Thyroid gland (tissue), 4 donors: Measurements from ENCODE around the gene PTPRN2. TPM values are rescaled to one million over a fixed set of nuclear protein-coding genes. Genes with fewer than 3 reads are reported as not detected.

Source experiments
- DNase-seq, 2 donors: peaks; one replicate each; pipeline ENCODE4 v3.0.0-alpha.2; 2019
- H3K27ac ChIP-seq, 3 donors: fragments of 200-600 bp; sonication (generic); 1 replicate in 2 of 3; 2 replicates in 1 of 3; pipeline ENCODE4 v1.5.1; 2016 to 2019; ENCODE audit warnings: mild to moderate bottlenecking in 1 of 3, moderate library complexity in 1 of 3
- H3K27me3 ChIP-seq: fragments of 200-600 bp; sonication (generic); one replicate; pipeline ENCODE4 v1.5.1; 2019
- H3K36me3 ChIP-seq, 2 donors: fragments of 200-600 bp; sonication (generic); one replicate each; pipeline ENCODE4 v1.5.1; 2016 to 2019
- H3K4me1 ChIP-seq, 2 donors: fragments of 200-600 bp; sonication (generic); one replicate each; pipeline ENCODE4 v1.5.1; 2017 to 2019
- H3K4me3 ChIP-seq, 3 donors: fragments of 200-600 bp; sonication (generic); replicated peaks in 1 of 3; 1 replicate in 2 of 3; 2 replicates in 1 of 3; pipeline ENCODE4 v1.5.1; 2016; ENCODE audit warnings: mild to moderate bottlenecking in 1 of 3
- H3K9me3 ChIP-seq: fragments of 200-600 bp; sonication (generic); one replicate; pipeline ENCODE4 v1.5.1; 2017
- POLR2A ChIP-seq, 2 donors: fragments of 450-650 bp; IDR thresholded peaks; one replicate each; pipeline ENCODE4 v1.6.1; 2017; ENCODE audit warnings: antibody characterized with exemption in 2 of 2, mild to moderate bottlenecking in 2 of 2, moderate library complexity in 1 of 2
- WGBS, 2 donors: methylation state at CpG; one replicate each; pipeline ENCODE4 v1.1.5; 2017; 5-methylcytosine and 5-hydroxymethylcytosine counted together
- intact Hi-C: fragments of 100-400 bp; cut with DNase I; formaldehyde crosslinking; loops from one replicate; pipeline ENCODE4 v1.15.1; 2023
- total RNA-seq, 4 donors: library from RNA; depleted of rRNA; stranded (reverse); fragments of >200 nt; gene quantifications; one replicate each; pipeline ENCODE4 v1.2.3, GENCODE V29; 2016
- TF ChIP-seq, protein P1 (sequence below), 6 experiments: fragments of 200-600 bp in 3 of 6; fragments of 450-650 bp in 3 of 6; sonication (generic) in 3 of 6; IDR thresholded peaks; one replicate each; pipeline ENCODE4 v1.5.1; 2016 to 2019; ENCODE audit warnings: antibody characterized with exemption in 6 of 6, mild to moderate bottlenecking in 2 of 6, inconsistent platforms in 1 of 6, moderate library complexity in 1 of 6

The PTPRN2 gene
- total RNA-seq, 4 donors from 2014 or later, result 4.2 to 9.9 (median 7.7) TPM

DNA sequence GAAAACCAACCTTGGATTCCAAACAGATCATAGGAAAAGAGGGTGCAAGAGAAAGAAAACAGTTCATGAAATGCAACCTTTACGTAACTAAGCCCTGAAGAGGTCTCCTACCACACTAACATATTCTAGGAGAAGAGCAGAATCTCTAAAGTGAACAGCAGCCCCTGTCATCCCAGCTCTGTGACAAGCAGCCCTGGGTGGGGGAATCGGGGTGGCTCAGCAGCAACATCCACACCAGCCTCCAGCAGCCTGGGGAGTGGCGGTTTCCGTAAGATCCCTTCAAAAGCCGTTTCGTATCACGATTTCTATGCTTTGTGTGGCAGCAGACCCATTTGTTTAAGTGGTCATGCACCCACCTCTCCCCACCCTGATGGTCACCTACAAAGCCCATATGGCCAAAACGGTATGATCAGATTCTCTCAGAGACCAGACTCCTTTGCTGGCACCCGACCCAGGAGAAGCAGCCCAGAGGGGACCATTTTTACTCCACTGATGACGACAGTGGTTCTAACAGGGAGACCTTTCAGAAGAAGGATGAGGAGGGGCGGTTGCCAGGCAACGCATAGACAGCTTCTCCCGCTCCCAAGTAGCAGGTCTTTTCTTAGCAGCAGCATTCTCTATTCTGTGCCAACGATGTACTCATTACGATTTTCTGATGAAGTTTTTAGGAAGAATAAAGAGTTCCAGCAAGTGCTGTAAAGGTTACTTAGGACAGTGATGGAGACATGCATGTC is 950.2 kb downstream of the PTPRN2 start:
- Histone ChIP-seq H3K9me3 (no peaks in the 10 kb centered on the region), H3K4me3 (no peak overlapping the region), H3K27ac (no peak overlapping the region), H3K4me1 (no peaks in the 10 kb centered on the region), H3K27me3 (no peaks in the 10 kb centered on the region), H3K36me3 (no peaks in the 10 kb centered on the region)
- TF ChIP-seq, protein P1, sequence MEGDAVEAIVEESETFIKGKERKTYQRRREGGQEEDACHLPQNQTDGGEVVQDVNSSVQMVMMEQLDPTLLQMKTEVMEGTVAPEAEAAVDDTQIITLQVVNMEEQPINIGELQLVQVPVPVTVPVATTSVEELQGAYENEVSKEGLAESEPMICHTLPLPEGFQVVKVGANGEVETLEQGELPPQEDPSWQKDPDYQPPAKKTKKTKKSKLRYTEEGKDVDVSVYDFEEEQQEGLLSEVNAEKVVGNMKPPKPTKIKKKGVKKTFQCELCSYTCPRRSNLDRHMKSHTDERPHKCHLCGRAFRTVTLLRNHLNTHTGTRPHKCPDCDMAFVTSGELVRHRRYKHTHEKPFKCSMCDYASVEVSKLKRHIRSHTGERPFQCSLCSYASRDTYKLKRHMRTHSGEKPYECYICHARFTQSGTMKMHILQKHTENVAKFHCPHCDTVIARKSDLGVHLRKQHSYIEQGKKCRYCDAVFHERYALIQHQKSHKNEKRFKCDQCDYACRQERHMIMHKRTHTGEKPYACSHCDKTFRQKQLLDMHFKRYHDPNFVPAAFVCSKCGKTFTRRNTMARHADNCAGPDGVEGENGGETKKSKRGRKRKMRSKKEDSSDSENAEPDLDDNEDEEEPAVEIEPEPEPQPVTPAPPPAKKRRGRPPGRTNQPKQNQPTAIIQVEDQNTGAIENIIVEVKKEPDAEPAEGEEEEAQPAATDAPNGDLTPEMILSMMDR (IDR thresholded peaks at IDR 0.05), result no peak
- no peak for TF ChIP-seq POLR2A (IDR thresholded peaks at IDR 0.05)
- 79% methylated on average over 15 of the region's 15 CpGs for WGBS, 2 donors
- DNase-seq, result no peak
- intact Hi-C loops, result no loop called here

DNA sequence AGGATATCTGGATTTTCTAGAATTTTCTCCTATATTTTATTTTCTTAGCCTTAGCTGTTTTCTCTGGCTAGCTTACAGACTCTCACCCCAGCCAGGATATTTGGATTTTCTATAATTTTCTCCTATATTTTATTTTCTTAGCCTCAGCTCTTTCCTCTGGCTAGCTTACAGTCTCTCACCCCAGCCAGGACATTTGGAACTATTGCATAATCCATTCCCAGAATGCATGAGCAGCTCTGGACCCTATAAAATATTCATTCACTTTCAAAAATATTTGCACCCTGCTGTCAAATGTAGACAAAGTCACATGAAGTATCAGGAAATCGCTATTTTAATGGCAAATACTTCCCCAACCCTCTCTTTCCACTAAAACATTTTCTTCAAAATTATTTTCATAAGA is 952.0 kb downstream of the PTPRN2 start:
- H3K4me3 ChIP-seq, result no peak overlapping the region
- no peak overlapping the region for H3K27ac ChIP-seq
- WGBS, 2 donors, result 71 to 77% methylated on average over 1 of the region's 1 CpG
- no peaks in the 10 kb centered on the region for H3K9me3 ChIP-seq
- intact Hi-C loops, result no loop called here
- H3K27me3 ChIP-seq, result no peaks in the 10 kb centered on the region
- H3K36me3 ChIP-seq, result no peaks in the 10 kb centered on the region
- no peaks in the 10 kb centered on the region for H3K4me1 ChIP-seq
- TF ChIP-seq, protein P1 (IDR thresholded peaks at IDR 0.05), result no peak
- TF ChIP-seq POLR2A (IDR thresholded peaks at IDR 0.05), result no peak
- DNase-seq, result no peak

DNA sequence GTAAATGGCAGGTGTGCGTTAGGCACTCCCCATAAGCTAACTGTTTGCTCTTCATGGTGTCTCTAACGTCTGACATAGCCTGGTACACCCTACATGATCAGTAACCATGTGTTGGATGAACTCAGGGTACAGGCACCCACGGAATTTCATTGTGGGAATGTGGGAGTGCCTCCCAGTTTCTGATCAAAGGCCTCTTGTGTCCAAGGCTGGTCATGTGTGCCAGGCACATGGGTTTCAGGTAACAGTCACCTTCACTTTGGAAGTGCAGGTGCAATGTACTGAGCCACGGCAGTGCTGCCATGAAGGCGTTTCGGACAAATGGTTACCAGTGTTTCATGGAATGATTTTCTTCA is 952.5 kb downstream of the PTPRN2 start:
- Histone ChIP-seq H3K9me3 (no peaks in the 10 kb centered on the region), H3K36me3 (no peaks in the 10 kb centered on the region), H3K4me1 (no peaks in the 10 kb centered on the region), H3K27me3 (no peaks in the 10 kb centered on the region), H3K27ac (no peak overlapping the region), H3K4me3 (no peak overlapping the region)
- TF ChIP-seq, protein P1 (IDR thresholded peaks at IDR 0.05), result no peak
- TF ChIP-seq POLR2A (IDR thresholded peaks at IDR 0.05), result no peak
- intact Hi-C loops, result no loop called here
- no peak for DNase-seq
- WGBS, 2 donors, result 88 to 89% methylated on average over 6 of the region's 6 CpGs

DNA sequence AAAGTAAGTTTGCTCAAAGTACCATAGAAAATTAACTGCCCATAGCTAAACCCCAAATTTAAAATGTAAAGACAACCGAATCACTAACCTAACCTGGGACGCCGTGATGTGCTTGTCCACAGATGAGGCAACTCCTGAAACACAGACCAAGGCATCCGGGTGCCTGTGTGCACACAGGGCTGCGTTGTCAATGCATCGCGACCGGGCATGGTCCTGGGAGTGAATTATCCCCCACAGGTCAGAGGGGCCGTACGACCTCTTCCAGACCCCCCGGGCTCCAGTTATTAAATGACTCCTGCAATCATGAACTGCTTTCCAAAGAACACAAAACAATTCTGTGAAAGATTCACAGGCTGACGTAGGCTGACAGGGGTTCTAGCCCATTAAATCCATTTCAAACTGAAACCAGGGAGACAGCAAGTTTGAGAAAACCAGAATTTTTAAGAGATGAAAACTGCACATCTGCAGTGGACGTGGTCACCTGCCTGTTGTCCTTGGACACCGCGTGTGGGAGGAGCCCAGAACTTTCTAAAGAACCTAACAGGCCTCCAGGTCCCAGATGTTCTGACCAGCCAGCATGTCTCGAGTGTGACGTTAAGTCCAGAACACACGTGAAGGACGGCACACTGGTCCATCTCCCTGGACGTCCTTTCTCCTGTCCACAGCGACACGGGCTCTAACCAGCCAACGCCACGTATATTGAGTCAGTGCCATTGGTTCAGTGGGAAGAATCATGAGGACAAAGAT is 953.0 kb downstream of the PTPRN2 start:
- TF ChIP-seq, protein P1 (IDR thresholded peaks at IDR 0.05), result no peak
- no peak for TF ChIP-seq POLR2A (IDR thresholded peaks at IDR 0.05)
- H3K36me3 ChIP-seq, result no peaks in the 10 kb centered on the region
- no peak overlapping the region for H3K4me3 ChIP-seq
- H3K9me3 ChIP-seq, result no peaks in the 10 kb centered on the region
- no peak for DNase-seq
- no peaks in the 10 kb centered on the region for H3K27me3 ChIP-seq
- H3K27ac ChIP-seq, result no peak overlapping the region
- H3K4me1 ChIP-seq, result no peaks in the 10 kb centered on the region
- intact Hi-C loops, result no loop called here
- 91 to 95% methylated on average over 24 of the region's 24 CpGs for WGBS, 2 donors
